Fibroblast of lung (primary cell): ENCODE measurements around the gene PLXNB1.

Source experiments
- EZH2 ChIP-seq: IDR thresholded peaks from 2 replicates; pipeline ENCODE4 v1.5.1; 2012; ENCODE audit warnings: low read length, control low read depth, mild to moderate bottlenecking; ENCODE audit errors: missing control alignments
- TF ChIP-seq, protein P1 (sequence below), 2 donors: IDR thresholded peaks in 1 of 2; conservative IDR thresholded peaks in 1 of 2; 1 replicate in 1 of 2; 2 replicates in 1 of 2; pipeline ENCODE4 v1.5.1; 2011 to 2012; ENCODE audit warnings: low read length in 2 of 2, control low read depth in 1 of 2, inconsistent platforms in 1 of 2, low read depth in 1 of 2, mild to moderate bottlenecking in 1 of 2

DNA sequence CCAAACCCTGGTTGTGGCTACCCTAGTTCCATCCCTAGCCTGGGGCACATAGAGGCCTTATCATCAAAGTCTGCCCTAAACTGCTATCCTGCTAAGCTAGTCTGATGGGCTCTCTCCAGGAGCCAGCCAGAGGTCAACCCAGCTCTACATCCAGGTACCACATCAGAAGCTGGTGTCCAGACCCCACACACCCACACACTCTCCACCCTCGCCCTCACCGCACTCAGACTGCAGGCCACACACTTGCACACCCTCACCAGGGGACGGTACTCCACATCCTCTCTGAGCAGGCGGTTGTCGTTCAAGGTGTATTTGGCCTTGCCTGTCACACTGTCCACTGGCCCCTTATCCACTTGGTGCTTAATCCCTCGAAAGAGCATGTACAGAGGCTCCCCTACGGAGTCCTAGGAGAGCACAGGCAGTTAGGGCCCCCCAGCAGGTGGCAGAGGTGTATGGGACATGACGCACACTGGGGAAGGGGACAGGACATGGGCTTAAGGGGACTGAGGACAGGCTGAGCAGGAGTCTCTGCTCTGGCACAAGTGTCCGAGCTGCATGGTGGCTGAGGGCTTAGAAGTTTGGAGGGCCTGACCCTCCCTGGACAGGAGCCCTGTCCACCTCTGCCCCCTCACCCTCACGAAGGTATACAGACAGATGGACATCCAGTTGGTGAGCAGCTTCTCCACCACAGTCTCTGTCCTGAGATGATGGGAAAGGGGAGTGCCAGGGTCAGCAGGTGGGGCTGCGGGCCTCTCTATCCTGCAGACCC, 18.1 kb downstream of the PLXNB1 start:
- TF ChIP-seq, protein P1, sequence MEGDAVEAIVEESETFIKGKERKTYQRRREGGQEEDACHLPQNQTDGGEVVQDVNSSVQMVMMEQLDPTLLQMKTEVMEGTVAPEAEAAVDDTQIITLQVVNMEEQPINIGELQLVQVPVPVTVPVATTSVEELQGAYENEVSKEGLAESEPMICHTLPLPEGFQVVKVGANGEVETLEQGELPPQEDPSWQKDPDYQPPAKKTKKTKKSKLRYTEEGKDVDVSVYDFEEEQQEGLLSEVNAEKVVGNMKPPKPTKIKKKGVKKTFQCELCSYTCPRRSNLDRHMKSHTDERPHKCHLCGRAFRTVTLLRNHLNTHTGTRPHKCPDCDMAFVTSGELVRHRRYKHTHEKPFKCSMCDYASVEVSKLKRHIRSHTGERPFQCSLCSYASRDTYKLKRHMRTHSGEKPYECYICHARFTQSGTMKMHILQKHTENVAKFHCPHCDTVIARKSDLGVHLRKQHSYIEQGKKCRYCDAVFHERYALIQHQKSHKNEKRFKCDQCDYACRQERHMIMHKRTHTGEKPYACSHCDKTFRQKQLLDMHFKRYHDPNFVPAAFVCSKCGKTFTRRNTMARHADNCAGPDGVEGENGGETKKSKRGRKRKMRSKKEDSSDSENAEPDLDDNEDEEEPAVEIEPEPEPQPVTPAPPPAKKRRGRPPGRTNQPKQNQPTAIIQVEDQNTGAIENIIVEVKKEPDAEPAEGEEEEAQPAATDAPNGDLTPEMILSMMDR (conservative IDR thresholded peaks at IDR 0.05 in 1 of 2, IDR thresholded peaks at IDR 0.05 in 1 of 2; ENCODE audit: low read depth in 1 of 2, low read length in 2 of 2) = no peak
- TF ChIP-seq EZH2 = no peak
